ENCODE results near the gene COMMD6.

Gene COMMD6

DNA sequence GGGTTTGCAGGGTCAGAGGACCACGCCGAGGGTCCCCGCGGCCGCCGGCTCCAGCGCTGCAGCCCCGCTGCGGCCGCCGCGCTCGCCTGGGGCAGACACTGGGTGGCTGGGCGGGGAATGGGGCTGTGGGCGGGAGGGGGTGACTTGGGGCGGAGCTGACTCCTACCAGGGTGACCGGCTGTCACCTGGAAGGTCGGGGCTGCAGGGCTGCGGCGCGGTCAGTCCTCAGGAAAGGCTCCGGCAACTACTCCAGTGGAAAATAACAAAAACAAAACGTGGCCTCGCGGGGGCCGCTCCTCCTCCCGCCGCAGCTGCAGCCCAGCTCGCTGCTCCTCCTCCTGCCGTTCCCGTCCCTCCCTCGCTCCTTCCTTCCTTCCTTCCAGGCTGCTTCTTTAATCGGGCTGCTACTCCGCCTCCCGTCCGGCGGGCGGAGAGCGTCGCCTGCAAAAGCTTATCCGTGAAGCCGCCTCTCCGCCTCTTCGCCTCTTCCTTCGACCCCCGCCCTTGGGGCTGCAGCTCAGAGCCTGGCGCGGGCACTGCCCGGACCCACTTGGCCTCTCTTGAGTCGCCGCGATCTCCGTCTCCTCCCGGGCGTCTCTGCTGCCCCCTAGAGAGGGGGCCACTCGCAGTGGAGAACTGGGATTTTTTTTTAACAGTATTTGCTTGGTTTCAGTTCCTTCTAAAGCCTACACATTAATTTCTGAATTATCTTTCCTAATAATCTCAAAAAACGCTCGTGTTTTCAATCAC lies 55.4 kb downstream of the COMMD6 start, which contains the start of gene TBC1D4:
TSS of gene TBC1D4 (minus strand) at position 100 of the 750 bp plus-strand sequence. CDS start 402 bp downstream, outside the sequence.
- peak; percentile 53 for DNase-seq (ENCODE audit: low spot score)

DNA sequence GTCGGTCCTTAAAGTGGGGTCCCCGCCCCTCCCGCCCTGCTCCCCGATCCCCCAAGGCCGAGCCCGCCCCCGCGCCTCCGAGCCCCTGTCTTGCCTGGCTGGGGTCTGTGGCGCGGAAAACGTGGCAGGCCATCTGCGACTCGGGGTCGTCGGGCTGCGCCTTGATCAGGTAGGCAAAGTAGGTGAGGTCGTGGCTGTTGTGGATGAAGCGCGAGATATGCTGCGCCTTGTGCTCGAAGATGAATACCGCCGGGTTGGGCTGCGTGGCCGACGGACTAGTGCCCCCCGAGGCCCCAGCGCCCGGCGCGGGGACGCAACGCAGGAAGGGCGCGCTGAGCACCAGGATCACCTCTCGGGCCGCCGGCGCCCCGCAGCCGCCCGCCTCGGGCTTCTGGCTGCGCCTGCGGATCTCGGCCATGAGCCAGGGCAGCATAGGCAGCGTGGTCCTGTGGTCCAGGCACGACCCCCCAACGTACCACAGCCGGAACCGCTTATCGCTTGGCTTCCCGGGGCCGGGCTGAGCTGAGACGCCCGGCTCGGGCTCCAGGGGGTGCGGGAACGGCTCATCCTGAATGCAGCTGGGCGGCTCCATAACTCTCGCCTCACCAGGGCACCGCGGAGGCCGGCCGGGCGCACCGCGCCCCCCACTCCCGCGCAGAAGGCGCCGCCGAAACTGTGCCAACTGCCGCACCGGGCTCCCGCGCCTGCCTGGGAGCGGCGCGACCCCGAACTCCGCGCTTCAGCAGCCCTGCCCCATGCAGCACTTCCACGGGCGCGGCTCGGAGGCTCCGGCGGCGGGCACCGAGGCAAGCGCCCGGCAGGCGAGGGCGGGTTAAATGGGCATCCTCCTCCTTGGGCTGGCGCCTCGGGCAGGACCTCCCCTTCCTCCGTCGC lies 56.2 kb downstream of the COMMD6 start:
- no peak for DNase-seq (ENCODE audit: low spot score)

DNA sequence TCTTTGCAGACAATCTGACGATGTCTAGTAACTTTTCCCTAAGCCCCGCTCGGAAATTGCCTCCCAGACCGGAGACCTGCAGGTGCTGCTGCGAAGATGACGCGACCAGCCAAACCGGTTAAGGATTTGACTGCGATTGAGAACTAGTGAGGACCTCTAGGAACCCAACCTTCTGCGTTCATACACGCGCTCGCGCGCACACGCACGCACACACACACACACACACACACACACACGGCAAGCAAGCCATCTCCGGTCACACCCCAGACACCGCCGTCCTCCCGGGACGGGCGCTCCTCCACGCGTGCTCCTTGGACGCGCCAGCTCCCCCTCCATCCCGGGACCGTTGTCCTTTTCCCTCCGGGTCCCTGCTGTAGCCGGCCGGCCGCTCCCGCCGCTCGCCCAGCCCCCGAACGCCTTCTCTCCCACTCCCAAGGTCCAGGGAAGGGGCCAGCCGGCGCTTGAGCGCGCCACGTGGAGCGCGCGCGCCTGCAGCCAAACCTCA lies 56.9 kb downstream of the COMMD6 start:
- DNase-seq (ENCODE audit: low spot score): no peak

- no peak for DNase-seq (ENCODE audit: low spot score)
Measured at GRCh38 chr13:75479102-75479740, 58.4 kb downstream of the COMMD6 start.

DNA sequence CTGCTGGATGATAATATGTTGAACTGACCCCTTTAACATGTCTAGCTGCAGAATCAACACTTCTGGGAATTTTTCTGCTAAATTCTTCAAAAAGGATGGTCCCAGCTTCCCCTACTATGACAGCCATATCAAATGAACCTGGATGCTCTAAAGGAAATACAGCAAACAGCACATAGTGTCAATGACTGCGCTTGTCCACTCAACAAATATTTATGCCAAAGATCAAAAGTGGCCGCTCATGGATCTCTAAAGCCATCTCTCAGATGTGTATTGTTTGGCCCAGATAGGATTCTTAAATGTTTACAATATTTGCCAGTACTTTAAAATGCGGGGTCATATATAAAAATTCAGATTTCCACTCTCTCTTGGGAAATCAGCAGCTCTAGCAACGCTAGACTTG lies 59.0 kb downstream of the COMMD6 start:
- no peak for DNase-seq (ENCODE audit: low spot score)

Measured in hematopoietic multipotent progenitor cell treated with erythropoietin and hydrocortisone succinate and interleukin-3 and kit ligand, for 17 days (in vitro differentiated cells).